ENCODE results near the gene ASPSCR1.

ASPSCR1 gene

DNA sequence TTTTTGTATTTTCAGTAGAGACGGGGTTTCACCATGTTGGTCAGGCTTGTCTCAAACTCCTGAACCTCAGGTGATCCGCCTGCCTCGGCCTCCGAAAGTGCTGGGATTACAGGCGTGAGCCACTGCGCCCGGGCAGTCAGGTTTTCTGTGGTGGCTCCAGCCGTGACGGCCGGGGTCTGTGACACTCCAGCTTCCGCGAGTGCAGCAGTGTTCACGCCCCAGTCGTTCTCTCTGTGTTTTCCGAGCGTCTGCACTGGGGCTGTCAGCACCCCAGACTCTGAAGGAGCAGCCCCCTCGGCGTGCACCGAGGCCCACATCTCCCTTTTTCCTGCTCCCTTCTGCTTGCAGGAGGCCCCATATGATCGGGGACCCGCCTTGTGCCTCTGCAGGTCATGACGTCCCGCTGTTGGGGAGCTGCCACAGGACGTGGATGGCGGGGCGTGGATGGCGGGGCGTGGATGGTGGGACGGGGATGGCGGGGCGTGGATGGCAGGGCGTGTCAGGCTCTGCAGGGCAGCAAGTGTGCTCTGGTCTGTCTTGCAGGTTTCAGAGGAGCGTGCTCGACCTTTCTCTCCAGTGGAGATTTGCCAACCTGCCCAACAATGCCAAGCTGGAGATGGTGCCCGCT lies 5.7 kb downstream of the ASPSCR1 start:
- FAIRE-seq (no peak), DNase-seq (ENCODE audit: insufficient read length, low spot score) (no peak)
- TF ChIP-seq, protein P1, sequence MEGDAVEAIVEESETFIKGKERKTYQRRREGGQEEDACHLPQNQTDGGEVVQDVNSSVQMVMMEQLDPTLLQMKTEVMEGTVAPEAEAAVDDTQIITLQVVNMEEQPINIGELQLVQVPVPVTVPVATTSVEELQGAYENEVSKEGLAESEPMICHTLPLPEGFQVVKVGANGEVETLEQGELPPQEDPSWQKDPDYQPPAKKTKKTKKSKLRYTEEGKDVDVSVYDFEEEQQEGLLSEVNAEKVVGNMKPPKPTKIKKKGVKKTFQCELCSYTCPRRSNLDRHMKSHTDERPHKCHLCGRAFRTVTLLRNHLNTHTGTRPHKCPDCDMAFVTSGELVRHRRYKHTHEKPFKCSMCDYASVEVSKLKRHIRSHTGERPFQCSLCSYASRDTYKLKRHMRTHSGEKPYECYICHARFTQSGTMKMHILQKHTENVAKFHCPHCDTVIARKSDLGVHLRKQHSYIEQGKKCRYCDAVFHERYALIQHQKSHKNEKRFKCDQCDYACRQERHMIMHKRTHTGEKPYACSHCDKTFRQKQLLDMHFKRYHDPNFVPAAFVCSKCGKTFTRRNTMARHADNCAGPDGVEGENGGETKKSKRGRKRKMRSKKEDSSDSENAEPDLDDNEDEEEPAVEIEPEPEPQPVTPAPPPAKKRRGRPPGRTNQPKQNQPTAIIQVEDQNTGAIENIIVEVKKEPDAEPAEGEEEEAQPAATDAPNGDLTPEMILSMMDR (IDR thresholded peaks at IDR 0.05; ENCODE audit: insufficient read depth, missing control alignments), result no peak

DNA sequence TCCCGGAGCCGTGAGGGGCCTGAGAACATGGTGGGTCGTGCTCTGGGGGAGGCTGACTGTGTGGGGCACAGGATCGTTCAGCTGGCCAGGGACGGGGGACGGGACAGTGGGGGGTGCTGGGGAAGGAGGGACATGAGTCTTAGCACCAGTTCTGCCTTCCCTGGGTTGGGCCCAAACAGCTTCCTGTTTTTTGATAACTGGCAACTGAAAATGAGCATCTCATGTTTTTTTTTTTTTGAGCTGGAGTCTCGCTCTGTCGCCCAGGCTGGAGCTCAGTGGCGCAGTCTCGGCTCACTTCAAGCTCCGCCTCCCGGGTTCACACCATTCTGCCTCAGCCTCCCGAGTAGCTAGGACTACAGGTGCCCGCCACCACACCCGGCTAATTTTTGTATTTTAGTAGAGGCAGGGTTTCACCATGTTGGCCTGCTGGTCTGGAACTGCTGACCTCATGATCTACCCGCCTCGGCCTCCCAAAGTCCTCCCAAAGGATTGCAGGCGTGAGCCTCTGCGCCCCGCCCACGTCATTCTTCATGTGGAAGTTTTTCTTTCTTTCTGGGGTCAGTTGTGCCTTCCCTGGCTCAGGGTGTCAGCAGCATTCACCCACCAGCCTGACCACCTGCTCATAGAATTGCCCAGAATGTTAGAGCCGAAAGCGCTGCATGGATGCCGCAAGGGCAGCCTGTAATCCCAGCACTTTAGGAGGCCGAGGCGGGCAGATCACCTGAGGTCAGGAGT lies 6.4 kb downstream of the ASPSCR1 start:
- DNase-seq (ENCODE audit: insufficient read length, low spot score) (no peak), FAIRE-seq (no peak)
- TF ChIP-seq, protein P1 (IDR thresholded peaks at IDR 0.05; ENCODE audit: insufficient read depth, missing control alignments), result no peak

DNA sequence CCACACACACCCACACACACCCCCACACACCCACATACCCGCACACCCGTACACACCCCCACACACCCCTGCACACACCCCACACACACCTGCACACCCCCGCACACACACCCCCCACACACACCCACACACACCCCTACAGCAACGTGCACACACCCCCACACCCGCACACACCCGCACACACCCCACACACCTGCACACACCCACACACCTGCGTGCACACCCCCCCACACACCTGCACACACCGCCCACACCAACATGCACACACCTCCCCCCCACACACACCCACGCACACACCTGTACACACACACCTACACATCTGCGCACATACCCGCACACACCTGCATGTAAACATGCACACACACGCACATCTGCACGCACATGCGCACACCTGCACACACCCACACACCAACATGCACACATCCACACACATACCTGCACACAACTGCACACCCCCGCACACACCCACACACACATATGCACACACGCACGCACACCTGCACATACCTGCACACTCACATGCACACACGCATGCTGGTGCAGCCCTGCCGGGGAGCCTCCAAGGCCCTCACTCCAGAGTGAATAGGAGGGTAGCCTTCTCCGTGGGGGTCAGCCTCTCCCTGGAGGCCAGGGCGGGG lies 7.5 kb downstream of the ASPSCR1 start:
- no peak for DNase-seq (ENCODE audit: insufficient read length, low spot score)
- FAIRE-seq, result no peak
- TF ChIP-seq, protein P1 (IDR thresholded peaks at IDR 0.05; ENCODE audit: insufficient read depth, missing control alignments), result no peak

DNA sequence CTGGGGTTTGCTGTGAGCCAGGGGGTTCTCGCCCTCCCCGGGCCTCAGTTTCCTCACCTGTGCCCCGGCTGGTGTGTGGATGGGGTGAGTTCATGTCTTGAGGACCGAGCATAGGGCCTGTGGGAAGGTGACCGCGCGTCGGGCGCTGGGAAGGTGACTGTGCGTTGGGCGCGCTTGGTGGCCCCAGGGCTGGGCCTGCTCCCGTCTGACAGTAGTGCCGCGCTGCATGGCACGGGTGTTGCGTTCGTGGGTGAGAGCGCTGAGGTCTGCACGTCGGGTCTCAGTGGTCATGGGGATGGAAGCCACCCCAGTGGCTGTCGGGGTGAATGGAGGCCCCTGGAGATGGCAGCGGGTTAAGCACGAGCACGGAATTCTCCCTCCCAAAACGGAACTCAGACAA lies 9.2 kb downstream of the ASPSCR1 start:
- TF ChIP-seq, protein P1 (IDR thresholded peaks at IDR 0.05; ENCODE audit: insufficient read depth, missing control alignments), result no peak
- FAIRE-seq (no peak), DNase-seq (ENCODE audit: insufficient read length, low spot score) (no peak)

DNA sequence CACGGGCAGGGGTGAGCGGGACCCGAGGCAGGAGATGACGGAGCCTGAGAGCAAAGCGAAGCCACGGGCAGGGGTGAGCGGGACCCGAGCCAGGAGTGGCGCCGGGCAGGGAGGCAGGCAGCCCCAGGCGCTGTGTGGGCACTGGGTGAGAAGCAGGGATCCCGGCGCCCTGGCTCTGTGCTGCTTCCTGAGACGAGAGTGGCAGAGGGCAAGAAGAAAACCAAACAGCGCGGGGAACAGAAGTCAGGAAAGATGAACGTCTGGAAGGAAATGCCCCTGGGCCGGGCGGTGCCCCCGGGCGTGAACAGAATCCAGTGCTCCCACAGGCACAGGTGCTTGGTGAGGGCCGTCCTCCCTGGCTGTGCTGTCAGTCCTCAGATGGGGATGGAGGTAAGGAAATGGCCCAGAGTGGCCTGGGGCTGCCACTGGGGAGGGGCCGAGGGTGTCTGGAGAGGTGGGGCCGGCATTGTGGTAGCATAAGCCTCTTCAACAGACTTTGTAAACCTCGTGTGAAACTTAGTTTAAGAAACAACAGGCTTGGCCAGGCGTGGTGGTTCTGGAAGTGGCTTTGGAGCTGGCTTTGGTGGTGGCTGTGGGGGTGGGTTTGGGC lies 9.8 kb downstream of the ASPSCR1 start:
- FAIRE-seq, result no peak
- TF ChIP-seq, protein P1 (IDR thresholded peaks at IDR 0.05; ENCODE audit: insufficient read depth, missing control alignments), result no peak
- no peak for DNase-seq (ENCODE audit: insufficient read length, low spot score)

DNA sequence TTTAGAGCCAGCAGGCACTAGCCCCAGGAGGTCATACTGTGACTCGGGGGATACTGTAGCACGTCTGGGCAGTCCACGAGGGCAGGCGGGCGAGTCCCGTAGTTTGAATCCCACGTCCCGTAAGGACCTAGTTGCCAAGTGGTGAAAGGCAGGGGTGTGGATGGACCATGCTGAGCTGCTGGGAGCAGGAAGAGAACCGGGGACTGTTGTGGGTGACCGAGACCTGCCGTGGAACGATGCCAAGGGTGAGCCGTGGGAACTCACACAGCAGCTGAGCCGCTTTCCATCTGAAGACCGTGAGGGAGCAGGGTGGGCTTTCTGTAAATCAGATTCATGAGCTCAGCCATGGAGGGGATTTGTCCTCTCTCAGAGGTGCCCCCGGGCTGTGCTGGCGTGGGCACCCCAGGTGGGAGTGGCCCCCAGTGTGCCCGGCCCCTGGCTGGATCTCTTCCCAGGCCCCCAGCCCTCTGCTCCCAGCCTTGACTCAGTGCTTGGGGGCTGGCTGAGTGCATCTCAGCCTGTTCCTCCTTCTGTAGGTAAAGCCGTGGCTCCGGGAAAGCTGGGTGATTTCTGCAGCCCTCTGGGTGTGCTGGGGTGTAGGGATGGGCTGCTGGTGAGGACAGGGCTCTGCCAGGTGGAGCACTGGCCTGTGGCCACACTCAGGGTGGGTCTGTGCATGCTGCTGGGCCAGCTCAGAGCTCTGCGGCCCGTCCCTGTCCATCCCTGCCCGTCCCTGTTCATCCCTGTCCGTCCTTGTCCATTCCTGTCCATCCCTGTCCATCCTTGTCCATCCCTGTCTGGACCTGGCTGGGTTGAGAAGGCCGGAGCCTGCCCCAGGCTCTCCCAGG lies 13.6 kb downstream of the ASPSCR1 start:
- no peak for FAIRE-seq
- TF ChIP-seq, protein P1 (IDR thresholded peaks at IDR 0.05; ENCODE audit: insufficient read depth, missing control alignments), result no peak
- no peak for DNase-seq (ENCODE audit: insufficient read length, low spot score)
